ENCODE measurements around the gene RNF123. TPM values are rescaled to one million over a fixed set of nuclear protein-coding genes. Genes with fewer than 3 reads are reported as not detected.

The RNF123 gene
- total and polyA plus RNA-seq, 2 experiments from 2014 or later, result 27.7 to 39.1 TPM

GRCh38 chr3:49727154-49727923 is 38.0 kb downstream of the RNF123 start:
- Histone ChIP-seq H3K36me3 (replicated peaks; ENCODE audit: insufficient read depth, low read depth) (no peaks in the 10 kb centered on the region), H3K27me3 (no peaks in the 10 kb centered on the region), H3K9me3 (ENCODE audit: low read depth) (no peaks in the 10 kb centered on the region), H3K4me2 (no peak overlapping the region), H3K4me1 (ENCODE audit: insufficient read depth) (peaks cover 14% of the 10 kb centered on the region), H3K4me3 (no peak overlapping the region), H4K20me1 (ENCODE audit: insufficient read depth, poor library complexity, severe bottlenecking) (no peaks in the 10 kb centered on the region), H2AFZ (no peak overlapping the region), H3K9me2 (replicated peaks; ENCODE audit: insufficient read depth) (no peaks in the 10 kb centered on the region), H3K27ac (no peak overlapping the region), H3K79me2 (peaks cover 22% of the 10 kb centered on the region)
- TF ChIP-seq CTCF (IDR thresholded peaks at IDR 0.05; ENCODE audit: poor library complexity) (no peak), EZH2phosphoT487 (IDR thresholded peaks at IDR 0.05; ENCODE audit: low read depth, severe bottlenecking, unreplicated experiment) (no peak), EZH2 (IDR thresholded peaks at IDR 0.05; ENCODE audit: borderline replicate concordance) (no peak)
- no peak for DNase-seq (ENCODE audit: low spot score)
- 96% methylated on average over 19 of the region's 19 CpGs for WGBS (ENCODE audit: low lambda C conversion rate, missing lambda C conversion rate)

GRCh38 chr3:49727924-49728361 is 38.6 kb downstream of the RNF123 start:
- DNase-seq (ENCODE audit: low spot score), result no peak
- Histone ChIP-seq H3K9me2 (replicated peaks; ENCODE audit: insufficient read depth) (no peaks in the 10 kb centered on the region), H3K4me2 (no peak overlapping the region), H2AFZ (no peak overlapping the region), H3K9me3 (ENCODE audit: low read depth) (no peaks in the 10 kb centered on the region), H3K36me3 (replicated peaks; ENCODE audit: insufficient read depth, low read depth) (no peaks in the 10 kb centered on the region), H3K79me2 (peaks cover 19% of the 10 kb centered on the region), H3K4me3 (no peak overlapping the region), H4K20me1 (ENCODE audit: insufficient read depth, poor library complexity, severe bottlenecking) (no peaks in the 10 kb centered on the region), H3K27ac (no peak overlapping the region), H3K27me3 (no peaks in the 10 kb centered on the region), H3K4me1 (ENCODE audit: insufficient read depth) (peaks cover 8% of the 10 kb centered on the region)
- 97% methylated on average over 15 of the region's 15 CpGs for WGBS (ENCODE audit: low lambda C conversion rate, missing lambda C conversion rate)
- TF ChIP-seq CTCF (IDR thresholded peaks at IDR 0.05; ENCODE audit: poor library complexity), result no peak

DNA sequence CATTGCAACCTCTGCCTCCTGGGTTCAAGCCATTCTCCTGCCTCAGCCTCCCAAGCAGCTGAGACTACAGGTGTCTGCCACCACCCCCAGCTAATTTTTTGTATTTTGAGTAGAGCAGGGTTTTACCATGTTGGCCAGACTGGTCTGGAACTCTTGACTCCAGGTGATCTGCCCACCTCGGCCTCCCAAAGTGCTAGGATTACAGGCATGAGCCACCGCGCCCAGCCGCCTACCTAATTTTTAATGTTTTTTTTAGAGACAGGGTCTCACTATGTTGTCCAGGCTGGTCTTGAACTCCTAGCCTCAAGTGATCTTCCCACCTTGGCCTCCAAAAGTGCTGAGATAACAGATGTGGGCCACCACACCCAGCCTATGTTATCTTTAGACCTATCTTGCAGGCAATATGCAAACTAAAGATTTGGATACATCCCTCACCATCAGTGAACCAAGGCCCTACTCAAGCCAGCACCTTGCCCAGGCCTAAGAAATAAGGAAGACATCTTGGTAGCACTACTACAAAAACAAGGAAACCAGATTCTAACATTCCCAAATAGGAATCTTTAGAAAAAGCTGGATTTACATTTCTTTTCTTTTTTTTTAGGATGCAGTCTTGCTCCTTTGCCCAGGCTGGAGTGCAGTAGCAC is 40.7 kb downstream of the RNF123 start:
- Histone ChIP-seq H3K4me2 (no peak overlapping the region), H3K79me2 (peaks cover 22% of the 10 kb centered on the region), H2AFZ (no peak overlapping the region), H3K27me3 (no peaks in the 10 kb centered on the region), H4K20me1 (ENCODE audit: insufficient read depth, poor library complexity, severe bottlenecking) (no peaks in the 10 kb centered on the region), H3K4me1 (ENCODE audit: insufficient read depth) (no peaks in the 10 kb centered on the region), H3K4me3 (no peak overlapping the region), H3K36me3 (replicated peaks; ENCODE audit: insufficient read depth, low read depth) (no peaks in the 10 kb centered on the region), H3K9me2 (replicated peaks; ENCODE audit: insufficient read depth) (no peaks in the 10 kb centered on the region), H3K27ac (no peak overlapping the region), H3K9me3 (ENCODE audit: low read depth) (no peaks in the 10 kb centered on the region)
- no peak for DNase-seq (ENCODE audit: low spot score)
- 100% methylated on average over 4 of the region's 4 CpGs for WGBS (ENCODE audit: low lambda C conversion rate, missing lambda C conversion rate)
- TF ChIP-seq EZH2 (IDR thresholded peaks at IDR 0.05; ENCODE audit: borderline replicate concordance), result no peak
- no peak for TF ChIP-seq CTCF (IDR thresholded peaks at IDR 0.05; ENCODE audit: poor library complexity)
- TF ChIP-seq EZH2phosphoT487 (IDR thresholded peaks at IDR 0.05; ENCODE audit: low read depth, severe bottlenecking, unreplicated experiment), result no peak
